GM19452 (cell line): ENCODE measurements around the gene CHST13.

Source experiments
- ATAC-seq: cut with Tn5 transposase; IDR thresholded peaks from one replicate; pipeline ENCODE4 v1.9.1; 2021; ENCODE audit not compliant: unreplicated experiment

CHST13 gene

DNA sequence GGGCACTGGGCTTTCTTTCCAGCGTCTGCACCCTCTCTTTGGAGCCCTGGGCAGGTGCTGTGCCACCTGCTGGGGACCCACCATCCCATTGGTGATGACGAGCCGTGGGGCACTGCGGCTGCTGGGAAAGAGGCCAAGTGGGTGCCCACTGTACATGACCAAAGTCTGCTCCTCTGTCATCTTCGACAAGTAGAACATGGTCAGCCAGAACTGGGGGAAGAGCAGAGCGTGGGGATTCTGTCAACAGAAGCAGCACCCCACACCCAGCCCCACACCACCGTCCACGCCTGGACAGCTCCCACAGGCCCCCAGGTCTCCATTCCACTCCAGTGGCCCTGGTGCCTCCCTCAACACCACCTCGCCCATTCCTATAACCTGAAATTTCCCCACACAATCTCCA, 16.1 kb upstream of the CHST13 start:
- no peak for ATAC-seq

GRCh38 chr3:126508564-126508964, 15.4 kb upstream of the CHST13 start:
- no peak for ATAC-seq

DNA sequence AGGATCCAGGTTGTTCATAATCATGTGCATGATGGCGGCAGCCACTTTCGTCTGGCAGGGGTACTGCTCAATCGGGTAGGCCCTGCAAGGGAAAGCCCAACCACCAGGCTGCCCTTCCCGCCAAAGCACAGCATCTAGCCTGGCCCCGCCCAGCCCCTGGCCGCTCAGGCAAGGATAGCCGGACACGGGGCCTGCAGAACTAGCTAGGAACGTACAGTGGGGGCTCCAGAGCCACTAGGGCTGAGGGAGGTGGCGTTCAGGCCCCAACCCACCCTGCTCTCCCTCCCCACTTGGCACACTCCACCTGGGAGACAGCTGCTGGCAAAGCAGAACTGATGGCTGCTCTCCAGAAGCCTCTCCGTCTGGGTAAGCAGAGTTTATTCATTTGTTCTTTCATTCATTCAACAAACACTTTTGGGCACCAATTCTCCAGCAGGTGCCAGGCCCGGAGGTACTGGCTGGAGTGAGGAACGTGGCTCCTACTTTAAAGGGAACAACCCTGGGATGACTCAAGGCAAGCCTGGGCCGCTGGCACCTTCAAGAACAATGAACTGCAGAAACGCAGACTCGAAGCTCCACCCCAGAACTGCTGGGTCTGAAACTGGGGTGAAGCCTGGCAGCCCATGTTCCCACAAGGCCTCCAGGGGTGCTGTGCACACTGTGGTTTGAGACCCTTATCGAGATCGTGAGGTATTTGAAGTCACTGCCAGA, 14.2 kb upstream of the CHST13 start:
- no peak for ATAC-seq

DNA sequence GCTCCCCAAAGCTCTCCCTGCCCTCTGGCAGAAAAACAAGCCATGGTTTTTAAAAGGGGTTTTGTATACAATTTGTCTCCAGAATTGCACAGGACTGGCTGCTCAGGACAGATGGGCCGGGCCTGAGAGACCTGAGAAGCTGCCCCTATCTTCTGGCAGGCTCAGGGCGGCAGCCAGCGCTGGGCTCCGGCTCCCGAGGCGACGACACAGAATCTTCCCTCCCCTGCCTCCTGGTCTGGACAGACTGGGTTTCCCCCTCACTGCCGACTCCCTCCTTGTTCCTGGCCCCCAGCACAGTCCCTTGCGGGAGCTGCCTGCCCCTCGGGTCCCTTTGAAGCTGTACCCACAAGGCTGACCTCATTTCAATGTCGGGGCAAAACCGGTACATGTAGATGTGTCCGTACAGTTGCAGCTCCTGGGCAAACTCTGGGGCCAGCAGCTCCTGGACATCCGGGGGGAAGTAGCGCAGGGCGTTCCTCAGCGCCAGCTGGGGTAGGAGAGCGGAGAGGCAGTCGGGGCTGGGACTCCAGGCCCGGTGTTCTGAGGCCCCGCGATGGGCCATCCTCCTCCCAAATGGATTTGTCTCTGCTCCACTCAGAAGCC, 13.5 kb upstream of the CHST13 start:
- no peak for ATAC-seq

- no peak for ATAC-seq
These were observed 12.7 kb upstream of the CHST13 start for GRCh38 chr3:126511291-126511690.

- no peak for ATAC-seq
These were observed 11.9 kb upstream of the CHST13 start for GRCh38 chr3:126512026-126512425.

GRCh38 chr3:126512916-126513650, 10.9 kb upstream of the CHST13 start:
- ATAC-seq = no peak

DNA sequence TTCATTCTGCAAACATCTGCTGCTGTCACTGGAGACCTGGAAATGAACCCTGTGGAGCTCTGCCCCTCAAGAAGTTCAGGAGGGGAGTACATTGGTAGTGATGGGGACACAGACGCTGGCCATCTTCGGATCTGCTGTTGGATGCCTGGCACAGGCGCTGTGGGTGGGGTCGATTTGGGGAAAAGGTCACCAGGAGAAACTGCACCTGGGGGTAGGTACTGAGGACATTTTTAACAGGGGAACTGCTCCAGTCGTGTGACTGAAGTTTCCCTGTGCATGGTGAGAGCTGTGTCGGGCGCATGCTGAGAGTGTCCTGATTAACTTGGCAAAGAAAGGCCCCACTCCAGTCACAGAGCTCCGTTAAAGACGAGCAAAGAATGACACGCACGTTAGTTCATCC, 9.8 kb upstream of the CHST13 start:
- no peak for ATAC-seq

DNA sequence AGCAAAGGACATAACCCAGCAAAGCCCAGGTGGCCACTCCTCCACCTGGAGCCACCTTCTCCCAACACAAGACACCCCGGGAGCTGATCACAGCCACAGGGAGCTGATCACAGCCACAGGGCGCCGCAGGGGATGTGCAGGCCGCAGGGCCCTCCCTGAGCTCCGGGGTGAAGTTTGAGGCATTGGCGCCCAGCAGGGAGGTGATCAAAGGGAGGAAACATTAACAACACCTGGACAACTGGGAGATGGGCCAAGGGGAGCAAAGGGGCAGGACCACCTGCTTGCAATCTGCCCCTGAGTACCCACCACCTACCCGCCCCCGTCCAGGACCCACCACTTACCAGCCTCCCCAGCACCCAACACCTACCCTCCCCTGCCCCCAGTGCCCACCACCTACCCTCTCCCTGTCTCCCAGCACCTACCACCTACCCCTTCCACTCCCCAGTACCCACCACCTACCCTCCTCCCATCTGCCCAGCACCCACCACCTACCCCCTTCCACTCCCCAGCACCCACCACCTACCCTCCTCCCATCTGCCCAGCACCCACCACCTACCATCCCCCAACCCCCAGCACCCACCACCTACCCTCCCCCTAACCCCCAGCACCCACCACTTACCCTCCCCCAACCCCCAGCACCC, 8.8 kb upstream of the CHST13 start:
- no peak for ATAC-seq

- no peak for ATAC-seq
These were observed 7.6 kb upstream of the CHST13 start for GRCh38 chr3:126516152-126516935.

DNA sequence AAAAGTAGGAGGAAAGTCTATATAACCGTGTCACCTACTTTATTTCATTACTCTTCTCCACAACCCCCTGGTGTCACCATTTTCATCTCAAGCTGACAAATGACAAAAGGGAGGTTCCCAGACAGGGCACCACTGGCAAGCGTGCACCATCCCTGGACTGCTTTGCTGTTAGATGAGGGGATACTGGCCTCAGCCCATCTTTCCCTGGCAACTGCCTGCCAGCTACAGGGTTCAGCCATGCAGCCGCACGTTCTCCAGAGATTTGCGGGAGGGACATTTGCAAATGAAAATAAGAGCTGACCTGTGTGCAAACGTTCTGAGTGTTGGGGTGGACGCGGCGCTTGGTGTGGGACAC, 7.0 kb upstream of the CHST13 start:
- no peak for ATAC-seq

DNA sequence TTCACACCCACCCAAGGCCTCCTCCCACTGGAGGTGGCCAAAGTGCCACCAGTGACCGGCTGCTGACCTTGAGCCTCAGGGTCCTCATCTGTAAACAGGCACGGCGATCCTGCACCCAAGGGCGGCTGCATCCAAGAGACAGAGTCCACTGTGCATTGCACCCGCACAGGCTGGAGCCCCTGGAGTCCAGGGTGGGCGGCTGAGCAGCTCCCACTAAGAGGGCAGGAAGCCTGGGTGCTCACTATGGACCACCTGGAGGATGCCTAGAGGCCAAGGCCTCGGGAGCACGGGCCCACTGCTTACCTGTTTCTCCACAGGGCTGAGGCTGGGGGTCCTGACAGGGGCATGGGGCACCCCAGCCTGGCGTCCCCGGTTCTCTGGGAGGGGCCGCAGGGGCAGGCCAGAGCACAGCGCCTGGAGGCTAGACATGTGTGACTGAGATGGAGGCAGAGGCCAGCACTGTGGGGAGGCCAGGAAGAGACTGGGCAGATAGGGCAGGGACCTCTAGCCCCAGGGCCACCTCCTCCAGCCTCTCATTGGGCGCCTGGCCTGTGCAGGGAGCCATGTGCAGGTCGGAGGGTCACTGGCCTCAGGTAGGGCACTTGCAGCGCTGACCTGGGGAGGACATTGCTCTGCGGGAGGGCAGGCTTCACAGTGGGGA, 6.5 kb upstream of the CHST13 start, which contains the start of gene UROC1:
Gene UROC1 (minus strand): TSS at position 483 of the 661 bp plus-strand sequence. CDS start 54 bp downstream, at position 429.
- no peak for ATAC-seq

DNA sequence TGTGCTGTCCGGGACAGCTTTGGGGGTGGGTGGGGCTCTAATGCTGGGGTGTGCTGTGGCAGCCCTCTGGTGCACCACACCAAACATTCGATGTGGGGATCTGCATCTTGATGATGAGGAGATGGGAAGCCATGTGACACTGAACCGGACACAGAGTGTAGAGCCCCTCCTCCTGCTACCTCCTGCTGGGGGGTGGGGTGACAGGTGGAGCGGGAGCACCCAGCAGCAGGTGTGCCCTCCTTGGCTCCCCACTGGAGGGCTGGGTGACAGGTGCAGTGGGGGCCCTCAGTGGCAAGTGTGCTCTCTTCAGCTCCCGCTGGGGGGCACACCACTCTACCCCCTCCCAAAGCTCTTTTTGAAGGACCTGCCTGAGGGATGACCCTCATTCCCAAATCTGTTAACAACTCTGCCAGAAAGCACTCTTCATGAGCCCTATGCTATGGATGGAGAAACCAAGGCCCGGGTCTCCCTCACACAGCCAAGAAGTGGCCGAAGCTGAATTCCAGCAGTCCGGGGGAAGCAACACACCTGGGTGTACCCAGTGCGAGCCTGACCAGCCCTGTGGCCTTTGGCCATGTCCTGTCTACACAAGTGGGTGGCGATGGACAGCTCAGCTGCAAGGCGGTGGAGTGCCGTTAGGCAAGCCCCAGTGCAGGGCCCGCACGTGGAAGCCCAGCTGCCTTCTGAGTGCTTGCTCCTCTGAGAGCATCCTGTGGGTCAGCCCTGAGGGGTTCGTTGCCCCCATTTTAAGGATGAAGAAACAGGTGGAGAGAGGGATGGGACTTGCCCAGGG, 5.8 kb upstream of the CHST13 start:
- no peak for ATAC-seq

- ATAC-seq = no peak
These were observed 5.2 kb upstream of the CHST13 start for GRCh38 chr3:126518779-126519177.

GRCh38 chr3:126519506-126520455, 4.2 kb upstream of the CHST13 start:
- no peak for ATAC-seq

GRCh38 chr3:126521122-126521891, 2.6 kb upstream of the CHST13 start:
- ATAC-seq = no peak

DNA sequence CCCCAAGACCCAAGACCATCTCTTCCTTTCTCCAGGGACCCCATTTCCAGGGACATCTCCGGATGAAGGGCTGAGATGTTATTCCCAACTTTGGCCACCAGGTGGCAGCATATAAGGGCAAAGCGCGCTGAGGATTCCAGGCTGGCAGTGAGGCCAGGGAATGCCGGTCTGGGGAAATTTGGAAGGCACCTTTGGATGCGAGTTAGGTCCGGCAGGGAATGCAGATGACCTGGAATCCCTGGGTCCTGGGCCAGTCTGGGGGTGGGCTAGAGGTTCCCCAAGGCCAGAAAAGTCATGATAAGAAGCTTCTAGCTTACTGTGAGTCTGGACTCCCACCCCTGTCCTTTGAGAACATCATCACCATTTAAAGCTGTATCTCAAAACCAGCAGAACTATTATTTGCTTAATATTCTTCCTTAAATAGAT, 1.6 kb upstream of the CHST13 start:
- no peak for ATAC-seq
